GM21367 (cell line): Measurements from ENCODE around the gene HMCN2.

ENCODE experiments used
- ATAC-seq: cut with Tn5 transposase; IDR thresholded peaks from one replicate; pipeline ENCODE4 v1.9.1; 2021; ENCODE audit not compliant: unreplicated experiment

The HMCN2 gene

GRCh38 chr9:130461218-130461630 lies 195.7 kb downstream of the HMCN2 start:
- ATAC-seq: no peak

GRCh38 chr9:130461731-130462130 lies 196.2 kb downstream of the HMCN2 start:
- no peak for ATAC-seq

- ATAC-seq: no peak
Observed at GRCh38 chr9:130462685-130463540, 197.4 kb downstream of the HMCN2 start.

GRCh38 chr9:130463763-130464745 lies 198.5 kb downstream of the HMCN2 start:
- no peak for ATAC-seq

GRCh38 chr9:130465383-130466096 lies 200.0 kb downstream of the HMCN2 start:
- no peak for ATAC-seq

- no peak for ATAC-seq
Observed at GRCh38 chr9:130466537-130467217, 201.1 kb downstream of the HMCN2 start.

GRCh38 chr9:130467316-130467715 lies 201.8 kb downstream of the HMCN2 start:
- ATAC-seq: no peak

- no peak for ATAC-seq
Observed at GRCh38 chr9:130468566-130468965, 203.0 kb downstream of the HMCN2 start.

- no peak for ATAC-seq
Observed at GRCh38 chr9:130470269-130470668, 204.7 kb downstream of the HMCN2 start.

- ATAC-seq: no peak
Observed at GRCh38 chr9:130470950-130471349, 205.4 kb downstream of the HMCN2 start.

GRCh38 chr9:130471411-130472183 lies 206.0 kb downstream of the HMCN2 start:
- ATAC-seq: no peak

- ATAC-seq: no peak
Observed at GRCh38 chr9:130472184-130472705, 206.7 kb downstream of the HMCN2 start.

- no peak for ATAC-seq
Observed at GRCh38 chr9:130473009-130473408, 207.4 kb downstream of the HMCN2 start.

- ATAC-seq: no peak
Observed at GRCh38 chr9:130473566-130473965, 208.0 kb downstream of the HMCN2 start.

GRCh38 chr9:130474106-130474505 lies 208.5 kb downstream of the HMCN2 start:
- no peak for ATAC-seq

- ATAC-seq: no peak
Observed at GRCh38 chr9:130476151-130476730, 210.7 kb downstream of the HMCN2 start.

GRCh38 chr9:130477564-130477963 lies 212.0 kb downstream of the HMCN2 start:
- ATAC-seq: no peak

GRCh38 chr9:130478152-130478551 lies 212.6 kb downstream of the HMCN2 start:
- no peak for ATAC-seq
